H1 (cell line): ENCODE measurements around the gene HES7. TPM values are rescaled to one million over a fixed set of nuclear protein-coding genes. Genes with fewer than 3 reads are reported as not detected.

Experiments used
- BRCA1 ChIP-seq: IDR thresholded peaks from 2 replicates; pipeline ENCODE4 v1.6.1; 2012; ENCODE audit warnings: low read depth, low read length, improper control_type of control experiment
- CHD7 ChIP-seq: fragments of 300-600 bp; sonication (generic); IDR thresholded peaks from 2 replicates; pipeline ENCODE4 v1.7.1; 2012; ENCODE audit warnings: low read length, moderate library complexity, mild to moderate bottlenecking, inconsistent platforms; ENCODE audit not compliant: insufficient replicate concordance
- EP300 ChIP-seq, 2 experiments: IDR thresholded peaks; 1 replicate in 1 of 2; 2 replicates in 1 of 2; pipeline ENCODE4 v1.6.1; 2011 to 2012; ENCODE audit warnings: low read depth in 2 of 2, low read length in 2 of 2, mild to moderate bottlenecking in 2 of 2, borderline replicate concordance in 1 of 2, inconsistent platforms in 1 of 2, moderate library complexity in 1 of 2
- EZH2 ChIP-seq: fragments of 200-600 bp; sonication (generic); IDR thresholded peaks from 2 replicates; pipeline ENCODE4 v1.7.1; 2012; ENCODE audit warnings: low read depth, mild to moderate bottlenecking, moderate library complexity, low read length, inconsistent platforms; ENCODE audit not compliant: severe bottlenecking
- POLR2AphosphoS5 ChIP-seq: IDR thresholded peaks from 2 replicates; pipeline ENCODE4 v1.6.1; 2011; ENCODE audit warnings: low read depth, low read length
- RFX5 ChIP-seq: IDR thresholded peaks from 2 replicates; pipeline ENCODE4 v1.6.1; 2011; ENCODE audit warnings: low read depth, low read length, improper control_type of control experiment, borderline replicate concordance
- TBP ChIP-seq: IDR thresholded peaks from 2 replicates; pipeline ENCODE4 v1.6.1; 2011; ENCODE audit warnings: low read depth, low read length, improper control_type of control experiment
- polyA plus RNA-seq, 7 experiments: library from polyadenylated mRNA; depleted of rRNA in 3 of 7; stranded (reverse) in 5 of 7; unstranded in 2 of 7; fragments of >200 nt in 5 of 7; fragments of 200-250 nt in 2 of 7; gene quantifications; 1 replicate in 5 of 7; 2 replicates in 1 of 7; 4 replicates in 1 of 7; pipeline versions ENCODE4 v1.2.1 to v1.2.3, GENCODE V29; 2011 to 2013; ENCODE audit warnings: missing spikeins in 2 of 7, mixed read lengths in 2 of 7
- total RNA-seq: library from RNA; stranded (reverse); fragmentation: NEBNext Ultra II Directional; extraction: Animal tissue kit (Norgen Biotek cat#: 25700); gene quantifications from 2 replicates; pipeline ENCODE4 v1.2.1, GENCODE V29; 2021
- TF ChIP-seq, protein P1 (sequence below): IDR thresholded peaks from 2 replicates; pipeline ENCODE4 v1.6.1; 2011; ENCODE audit warnings: low read length, improper control_type of control experiment

The HES7 gene
- total and polyA plus RNA-seq, 2 of the 8 experiments (the other 6 are each of a cell fraction or from before 2014, with no cell fraction given): 0.20 to 0.32 TPM

- TF ChIP-seq CHD7 (no peak), EP300 (IDR thresholded peaks at IDR 0.05; ENCODE audit: borderline replicate concordance in 1 of 2, low read depth in 2 of 2, low read length in 2 of 2) (no peak), BRCA1 (no peak), TBP (peak; percentile 53; the same call in 1 of the 2 replicates), POLR2AphosphoS5 (no peak; the same call in 1 of the 2 replicates), EZH2 (peak; percentile 50), RFX5 (no peak)
- TF ChIP-seq, protein P1, sequence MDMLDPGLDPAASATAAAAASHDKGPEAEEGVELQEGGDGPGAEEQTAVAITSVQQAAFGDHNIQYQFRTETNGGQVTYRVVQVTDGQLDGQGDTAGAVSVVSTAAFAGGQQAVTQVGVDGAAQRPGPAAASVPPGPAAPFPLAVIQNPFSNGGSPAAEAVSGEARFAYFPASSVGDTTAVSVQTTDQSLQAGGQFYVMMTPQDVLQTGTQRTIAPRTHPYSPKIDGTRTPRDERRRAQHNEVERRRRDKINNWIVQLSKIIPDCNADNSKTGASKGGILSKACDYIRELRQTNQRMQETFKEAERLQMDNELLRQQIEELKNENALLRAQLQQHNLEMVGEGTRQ: no peak
Measured at GRCh38 chr17:8079291-8080207, 44.4 kb downstream of the HES7 start (continued).
